Measurements from ENCODE around the gene ASAP2. TPM values are rescaled to one million over a fixed set of nuclear protein-coding genes. Genes with fewer than 3 reads are reported as not detected.

The ASAP2 gene
- polyA plus RNA-seq, 1 experiment: 30.0 TPM

- Histone ChIP-seq H3K9me3 (ENCODE audit: control insufficient read depth, insufficient read depth, low read length) (no peaks in the 10 kb centered on the region), H3K27ac (ENCODE audit: low read depth, low read length) (no peak overlapping the region), H3K4me3 (ENCODE audit: low read depth, low read length) (no peak overlapping the region), H3K27me3 (ENCODE audit: control insufficient read depth, insufficient read depth, low read length) (no peaks in the 10 kb centered on the region)
- TF ChIP-seq, protein P1, sequence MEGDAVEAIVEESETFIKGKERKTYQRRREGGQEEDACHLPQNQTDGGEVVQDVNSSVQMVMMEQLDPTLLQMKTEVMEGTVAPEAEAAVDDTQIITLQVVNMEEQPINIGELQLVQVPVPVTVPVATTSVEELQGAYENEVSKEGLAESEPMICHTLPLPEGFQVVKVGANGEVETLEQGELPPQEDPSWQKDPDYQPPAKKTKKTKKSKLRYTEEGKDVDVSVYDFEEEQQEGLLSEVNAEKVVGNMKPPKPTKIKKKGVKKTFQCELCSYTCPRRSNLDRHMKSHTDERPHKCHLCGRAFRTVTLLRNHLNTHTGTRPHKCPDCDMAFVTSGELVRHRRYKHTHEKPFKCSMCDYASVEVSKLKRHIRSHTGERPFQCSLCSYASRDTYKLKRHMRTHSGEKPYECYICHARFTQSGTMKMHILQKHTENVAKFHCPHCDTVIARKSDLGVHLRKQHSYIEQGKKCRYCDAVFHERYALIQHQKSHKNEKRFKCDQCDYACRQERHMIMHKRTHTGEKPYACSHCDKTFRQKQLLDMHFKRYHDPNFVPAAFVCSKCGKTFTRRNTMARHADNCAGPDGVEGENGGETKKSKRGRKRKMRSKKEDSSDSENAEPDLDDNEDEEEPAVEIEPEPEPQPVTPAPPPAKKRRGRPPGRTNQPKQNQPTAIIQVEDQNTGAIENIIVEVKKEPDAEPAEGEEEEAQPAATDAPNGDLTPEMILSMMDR (IDR thresholded peaks at IDR 0.05; ENCODE audit: low read depth, low read length): no peak
- ChIA-PET POLR2A (no interaction called here), CTCF (no interaction called here)
- DNase-seq (ENCODE audit: low read depth, low spot score): no peak
Measured at GRCh38 chr2:9366026-9366425, 159.4 kb downstream of the ASAP2 start.

DNA sequence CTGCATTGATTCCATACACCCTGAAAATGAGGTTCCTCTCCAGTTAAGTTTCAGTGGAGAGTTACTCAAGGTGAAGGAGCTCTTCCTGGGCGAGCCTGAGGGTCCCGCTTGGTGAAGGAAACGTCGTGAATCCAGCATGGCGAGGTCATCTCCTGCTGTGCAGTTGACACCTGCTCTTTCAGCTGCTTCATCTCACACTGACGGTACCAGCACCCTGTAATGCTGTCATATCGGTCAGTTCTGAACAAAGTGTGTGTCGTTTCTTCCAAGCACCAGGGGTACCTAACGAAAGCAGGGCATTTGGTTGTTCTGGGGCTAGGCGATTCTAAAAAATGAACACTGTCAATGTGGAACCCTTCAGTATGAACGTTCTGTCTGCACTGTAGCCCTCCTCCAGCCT, 164.1 kb downstream of the ASAP2 start:
- Histone ChIP-seq H3K27me3 (ENCODE audit: control insufficient read depth, insufficient read depth, low read length) (no peaks in the 10 kb centered on the region), H3K9me3 (ENCODE audit: control insufficient read depth, insufficient read depth, low read length) (no peaks in the 10 kb centered on the region), H3K27ac (ENCODE audit: low read depth, low read length) (peak overlapping the region; percentile 79), H3K4me3 (ENCODE audit: low read depth, low read length) (no peak overlapping the region)
- TF ChIP-seq, protein P1 (IDR thresholded peaks at IDR 0.05; ENCODE audit: low read depth, low read length): no peak
- ChIA-PET POLR2A (interaction anchor here (0.9 to 1.2 kb wide), 5 partner anchors 11 to 228 kb away, joined by 3 to 5 read pairs (median 4); no protein-coding TSS in a partner anchor), CTCF (interaction anchor here (0.6 to 2.8 kb wide), 35 partner anchors 8 to 498 kb away, joined by 3 to 64 read pairs (median 4); partner anchors contain the start of gene ASAP2)
- no peak for DNase-seq (ENCODE audit: low read depth, low spot score)

- no peak overlapping the region for H3K4me3 ChIP-seq (ENCODE audit: low read depth, low read length)
- no peak for DNase-seq (ENCODE audit: low read depth, low spot score)
- no peaks in the 10 kb centered on the region for H3K27me3 ChIP-seq (ENCODE audit: control insufficient read depth, insufficient read depth, low read length)
- no peaks in the 10 kb centered on the region for H3K9me3 ChIP-seq (ENCODE audit: control insufficient read depth, insufficient read depth, low read length)
- TF ChIP-seq, protein P1 (IDR thresholded peaks at IDR 0.05; ENCODE audit: low read depth, low read length): no peak
- ChIA-PET POLR2A (no interaction called here), CTCF (interaction anchor here (1.9 kb wide), 1 partner anchor 231 kb away, joined by 7 read pairs; no protein-coding TSS in a partner anchor)
- H3K27ac ChIP-seq (ENCODE audit: low read depth, low read length): no peak overlapping the region
Measured at GRCh38 chr2:9373047-9373446, 166.4 kb downstream of the ASAP2 start.

GRCh38 chr2:9373476-9373875, 166.9 kb downstream of the ASAP2 start:
- ChIA-PET CTCF (interaction anchor here (1.9 kb wide), 1 partner anchor 231 kb away, joined by 7 read pairs; no protein-coding TSS in a partner anchor), POLR2A (no interaction called here)
- TF ChIP-seq, protein P1 (IDR thresholded peaks at IDR 0.05; ENCODE audit: low read depth, low read length): no peak
- H3K27me3 ChIP-seq (ENCODE audit: control insufficient read depth, insufficient read depth, low read length): no peaks in the 10 kb centered on the region
- H3K27ac ChIP-seq (ENCODE audit: low read depth, low read length): no peak overlapping the region
- H3K9me3 ChIP-seq (ENCODE audit: control insufficient read depth, insufficient read depth, low read length): no peaks in the 10 kb centered on the region
- no peak for DNase-seq (ENCODE audit: low read depth, low spot score)
- H3K4me3 ChIP-seq (ENCODE audit: low read depth, low read length): no peak overlapping the region

GRCh38 chr2:9374071-9374730, 167.6 kb downstream of the ASAP2 start:
- DNase-seq (ENCODE audit: low read depth, low spot score): no peak
- Histone ChIP-seq H3K9me3 (ENCODE audit: control insufficient read depth, insufficient read depth, low read length) (no peaks in the 10 kb centered on the region), H3K27ac (ENCODE audit: low read depth, low read length) (no peak overlapping the region), H3K27me3 (ENCODE audit: control insufficient read depth, insufficient read depth, low read length) (no peaks in the 10 kb centered on the region), H3K4me3 (ENCODE audit: low read depth, low read length) (no peak overlapping the region)
- ChIA-PET CTCF (interaction anchor here (1.9 kb wide), 1 partner anchor 232 kb away, joined by 7 read pairs; no protein-coding TSS in a partner anchor), POLR2A (interaction anchor here (0.5 kb wide), 1 partner anchor 12 kb away, joined by 3 read pairs; no protein-coding TSS in a partner anchor)
- TF ChIP-seq, protein P1 (IDR thresholded peaks at IDR 0.05; ENCODE audit: low read depth, low read length): no peak
